ENCODE data around the gene CBX7.

GRCh38 chr22:39090426-39091064, 61.9 kb downstream of the CBX7 start:
- TF ChIP-seq DPF2 (IDR thresholded peaks at IDR 0.05) (no peak), RBFOX2 (IDR thresholded peaks at IDR 0.05; ENCODE audit: low read depth, low read length) (no peak)

Data from K562 (cell line).